ENCODE results near the gene UGT1A7.

GRCh38 chr2:233689501-233689900 lies 7.8 kb downstream of the UGT1A7 start:
- TF ChIP-seq EP300 (IDR thresholded peaks at IDR 0.05) (no peak), POLR2AphosphoS5 (IDR thresholded peaks at IDR 0.05) (no peak), CTCF (IDR thresholded peaks at IDR 0.05) (no peak), POLR2A (IDR thresholded peaks at IDR 0.05) (no peak)
